GM13976 (cell line): ENCODE data around the gene FEZF1.
"Not testable (repeated sequence)": the region's sequence is repeated elsewhere in the genome, so short reads cannot be mapped to it uniquely, and the experiment has no call there.

Experiments
- DNase-seq: peaks from one replicate; pipeline ENCODE4 v3.0.0; 2012; ENCODE audit warnings: low spot score
- CTCF ChIP-seq: IDR thresholded peaks from 2 replicates; pipeline ENCODE4 v1.5.1; 2012; ENCODE audit warnings: borderline replicate concordance, mild to moderate bottlenecking; ENCODE audit not compliant: insufficient read depth; ENCODE audit errors: extremely low read depth, missing control alignments, control extremely low read depth
- in situ Hi-C: fragments of 300-500 bp; cut with MboI; formaldehyde crosslinking; loops from one replicate; pipeline ENCODE4 v1.12.0; 2022; ENCODE audit warnings: low sequenced_read_pairs, mixed read lengths, inconsistent platforms; ENCODE audit not compliant: unreplicated experiment

FEZF1 gene

DNA sequence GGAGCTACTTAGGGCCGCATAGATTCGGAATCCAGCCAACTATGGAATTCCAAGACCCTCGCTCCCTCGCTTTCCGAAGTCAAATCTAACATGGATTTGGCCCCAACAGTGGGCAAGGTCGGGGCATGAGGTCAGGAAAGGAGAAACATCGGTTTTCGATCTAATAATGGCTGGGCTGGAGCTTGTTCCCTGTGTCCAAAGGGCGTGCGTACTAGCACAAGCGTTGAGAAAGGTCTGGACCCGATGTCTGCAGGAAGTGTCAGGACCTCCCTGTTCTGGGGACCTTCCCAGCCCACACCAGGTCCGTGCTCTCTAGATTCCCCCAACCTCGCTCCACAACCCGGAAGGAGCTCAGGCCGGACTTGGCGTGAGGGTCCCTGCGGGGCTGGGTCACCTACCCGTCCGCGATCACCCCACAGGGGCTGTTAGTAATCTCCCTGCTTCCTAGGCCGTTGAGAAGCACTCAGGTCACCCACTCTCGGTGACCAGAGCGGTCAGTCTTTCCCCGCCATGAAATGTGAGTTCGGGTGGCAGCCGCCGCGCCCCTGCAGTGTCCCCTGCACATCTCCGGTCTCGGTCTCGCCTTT is 4.8 kb downstream of the FEZF1 start:
- in situ Hi-C loops = no loop called here
- TF ChIP-seq CTCF = no peak
- no peak for DNase-seq

- TF ChIP-seq CTCF = no peak
- in situ Hi-C loops = no loop called here
- no peak for DNase-seq
These were observed 5.9 kb downstream of the FEZF1 start for GRCh38 chr7:122298618-122299017.

DNA sequence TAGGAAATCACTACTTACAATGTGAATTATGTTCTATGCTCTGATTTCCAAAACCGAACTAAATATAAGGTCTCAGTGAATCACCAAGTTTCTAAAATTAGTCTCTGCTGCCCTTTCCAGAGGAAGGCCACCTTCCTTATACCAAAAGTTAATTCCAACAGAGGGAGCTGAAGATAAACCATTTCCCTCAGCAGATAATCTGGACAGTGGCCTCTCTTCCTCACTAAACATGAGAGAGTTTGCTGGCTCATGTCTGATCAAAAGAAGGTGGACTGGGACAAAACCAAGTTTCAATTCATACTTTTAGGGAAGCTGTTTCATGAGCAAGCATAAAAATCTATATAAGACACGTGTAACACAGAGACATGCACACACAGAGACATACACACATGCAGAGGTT is 6.4 kb downstream of the FEZF1 start:
- in situ Hi-C loops = no loop called here
- no peak for TF ChIP-seq CTCF
- DNase-seq = no peak

DNA sequence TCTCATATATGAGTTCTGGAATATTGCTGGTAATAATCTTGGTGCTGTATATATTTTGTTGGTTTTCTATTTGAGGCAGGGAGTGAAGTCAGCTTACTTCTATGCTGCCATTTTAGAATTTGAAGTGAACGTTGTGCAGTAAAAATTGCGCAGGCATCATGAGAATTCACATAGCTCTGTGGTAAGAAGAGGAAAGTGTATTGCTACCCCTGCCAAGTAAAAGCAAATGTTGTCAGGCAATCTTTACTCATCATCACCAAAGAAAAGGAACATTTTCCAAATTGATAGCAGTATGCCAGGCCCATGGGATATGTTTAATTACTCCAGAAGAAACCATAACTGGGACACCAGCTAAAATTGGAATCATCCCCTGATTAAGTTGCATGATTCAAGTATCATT is 13.4 kb downstream of the FEZF1 start:
- TF ChIP-seq CTCF = no peak
- in situ Hi-C loops = no loop called here
- DNase-seq = no peak

DNA sequence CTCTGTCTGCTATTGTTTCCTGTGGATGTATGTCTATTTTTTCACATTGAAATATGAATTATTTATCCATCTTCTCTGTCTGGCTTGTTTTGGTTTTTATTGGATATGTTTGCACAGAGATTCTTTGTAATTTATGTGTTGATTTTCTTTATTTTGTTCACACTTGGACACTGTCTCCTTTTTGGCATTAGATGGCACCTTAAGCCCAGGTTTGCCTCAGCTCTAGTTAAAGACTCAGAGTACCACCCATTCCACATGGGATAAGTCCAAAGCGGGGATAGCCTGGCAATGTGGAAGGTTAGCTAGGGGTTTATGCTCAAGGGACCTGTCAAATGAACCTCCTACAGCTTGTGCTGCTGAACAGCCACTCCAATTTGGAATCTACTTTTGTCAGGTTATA is 14.1 kb downstream of the FEZF1 start:
- no peak for TF ChIP-seq CTCF
- in situ Hi-C loops = no loop called here
- no peak for DNase-seq

DNA sequence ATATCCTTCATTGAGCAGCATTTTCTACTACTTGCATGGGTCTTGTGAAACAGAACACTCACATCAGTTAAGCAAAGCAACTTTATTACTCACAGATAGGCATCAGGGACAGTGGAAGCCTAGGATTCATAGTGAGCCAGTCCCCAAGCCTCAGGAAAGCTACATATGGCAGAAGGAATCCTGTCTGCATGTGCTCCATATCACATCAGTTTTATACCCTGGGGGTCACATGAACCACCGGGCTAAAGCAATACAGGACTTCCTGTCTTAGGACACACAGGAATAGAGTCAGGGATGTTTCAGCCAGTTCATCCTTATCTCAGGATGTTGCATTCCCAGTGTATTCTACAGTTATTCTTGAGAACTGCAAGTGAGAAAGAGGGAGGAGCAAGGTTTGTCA is 15.1 kb downstream of the FEZF1 start:
- no peak for TF ChIP-seq CTCF
- DNase-seq = no peak
- in situ Hi-C loops = no loop called here

- DNase-seq, in situ Hi-C loops: not testable (repeated sequence)
These were observed 19.9 kb downstream of the FEZF1 start for GRCh38 chr7:122284608-122285007.
